VCaP (cell line): Measurements from ENCODE around the gene NFIA.

Experiments
- H3K27ac ChIP-seq: fragments of 450-650 bp; 2 replicates; pipeline ENCODE4 v1.5.1; 2017
- CTCF ChIP-seq: fragments of 450-650 bp; conservative IDR thresholded peaks from 2 replicates; pipeline ENCODE4 v1.5.1; 2017; ENCODE audit warnings: mild to moderate bottlenecking, moderate library complexity

Gene NFIA

GRCh38 chr1:61078618-61079295 lies 3.6 kb upstream of the NFIA start:
- peak overlapping the region; percentile 93 for H3K27ac ChIP-seq
- TF ChIP-seq CTCF: no peak

- TF ChIP-seq CTCF: no peak
- H3K27ac ChIP-seq: peak overlapping the region; percentile 93
These were observed 3.0 kb upstream of the NFIA start for GRCh38 chr1:61079296-61079897.

- peak; percentile 39; the same call in 1 of the 2 replicates for TF ChIP-seq CTCF
- peak overlapping the region; percentile 93 for H3K27ac ChIP-seq
These were observed 2.4 kb upstream of the NFIA start for GRCh38 chr1:61079898-61080336.

GRCh38 chr1:61080413-61081143 lies 1.8 kb upstream of the NFIA start:
- H3K27ac ChIP-seq: peak overlapping the region; percentile 93
- no peak for TF ChIP-seq CTCF

- TF ChIP-seq CTCF: no peak
- peak overlapping the region; percentile 93 for H3K27ac ChIP-seq
These were observed 1.1 kb upstream of the NFIA start for GRCh38 chr1:61081144-61081685.

- H3K27ac ChIP-seq: peak overlapping the region; percentile 93
- no peak for TF ChIP-seq CTCF
These were observed 563 bp upstream of the NFIA start for GRCh38 chr1:61081686-61082310.
